GM12892 (cell line): ENCODE results near the gene INPP4A.

Source experiments
- POLR2A ChIP-seq: IDR thresholded peaks from 2 replicates; pipeline ENCODE4 v1.6.1; 2011; ENCODE audit warnings: low read depth, low read length, control low read depth
- POLR2AphosphoS5 ChIP-seq: IDR thresholded peaks from 2 replicates; pipeline ENCODE4 v1.6.1; 2011; ENCODE audit warnings: low read depth, low read length, control low read depth
- TAF1 ChIP-seq: IDR thresholded peaks from 2 replicates; pipeline ENCODE4 v1.6.1; 2011; ENCODE audit warnings: low read depth, mild to moderate bottlenecking, control low read depth, low read length, borderline replicate concordance

GRCh38 chr2:98554116-98554861 lies 109.6 kb downstream of the INPP4A start:
- TF ChIP-seq POLR2AphosphoS5 (no peak), TAF1 (no peak), POLR2A (no peak)
